Measurements from ENCODE around the gene TMX4.
"Not testable (repeated sequence)": the region's sequence is repeated elsewhere in the genome, so short reads cannot be mapped to it uniquely, and the experiment has no call there.

TMX4 gene, protein sequence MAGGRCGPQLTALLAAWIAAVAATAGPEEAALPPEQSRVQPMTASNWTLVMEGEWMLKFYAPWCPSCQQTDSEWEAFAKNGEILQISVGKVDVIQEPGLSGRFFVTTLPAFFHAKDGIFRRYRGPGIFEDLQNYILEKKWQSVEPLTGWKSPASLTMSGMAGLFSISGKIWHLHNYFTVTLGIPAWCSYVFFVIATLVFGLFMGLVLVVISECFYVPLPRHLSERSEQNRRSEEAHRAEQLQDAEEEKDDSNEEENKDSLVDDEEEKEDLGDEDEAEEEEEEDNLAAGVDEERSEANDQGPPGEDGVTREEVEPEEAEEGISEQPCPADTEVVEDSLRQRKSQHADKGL

DNA sequence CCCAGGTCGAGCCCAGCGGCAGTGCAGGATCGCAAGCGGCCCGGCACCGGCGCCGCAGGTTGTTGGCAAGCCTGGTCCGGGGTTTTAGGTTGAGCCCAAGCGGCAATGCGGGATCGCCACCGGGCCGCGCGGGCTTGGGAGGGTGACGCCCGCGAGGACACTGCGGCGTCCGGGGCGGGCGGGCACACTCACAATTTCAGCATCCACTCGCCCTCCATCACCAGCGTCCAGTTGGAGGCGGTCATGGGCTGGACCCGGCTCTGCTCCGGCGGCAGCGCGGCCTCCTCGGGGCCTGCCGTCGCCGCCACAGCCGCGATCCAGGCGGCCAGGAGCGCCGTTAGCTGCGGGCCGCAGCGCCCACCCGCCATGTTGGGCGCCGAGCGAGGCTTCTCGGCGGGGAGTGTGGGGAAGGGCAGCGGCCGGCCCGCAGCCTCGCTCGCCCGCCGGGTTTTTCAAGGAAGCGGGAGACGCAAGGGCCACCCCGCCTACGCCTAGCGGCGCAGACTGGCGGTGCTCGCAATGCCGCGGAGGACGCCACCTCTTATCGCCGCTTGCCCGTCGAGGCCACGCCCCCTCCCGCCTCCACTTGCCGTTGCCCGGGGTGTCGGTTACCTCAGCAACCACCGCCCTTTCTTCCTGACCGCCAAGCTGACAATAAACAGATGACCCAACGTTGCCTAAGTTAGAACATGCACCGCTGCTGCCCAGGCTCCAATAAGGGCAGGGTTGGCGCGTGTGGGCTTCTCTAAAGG lies at the start of gene TMX4:
Gene TMX4 (minus strand): TSS at position 516 of the 752 bp plus-strand sequence. CDS start 148 bp downstream, at position 368.
- peak; percentile 75 to 91 (median 82) for DNase-seq (ENCODE audit: low read depth in 3 of 3)

DNA sequence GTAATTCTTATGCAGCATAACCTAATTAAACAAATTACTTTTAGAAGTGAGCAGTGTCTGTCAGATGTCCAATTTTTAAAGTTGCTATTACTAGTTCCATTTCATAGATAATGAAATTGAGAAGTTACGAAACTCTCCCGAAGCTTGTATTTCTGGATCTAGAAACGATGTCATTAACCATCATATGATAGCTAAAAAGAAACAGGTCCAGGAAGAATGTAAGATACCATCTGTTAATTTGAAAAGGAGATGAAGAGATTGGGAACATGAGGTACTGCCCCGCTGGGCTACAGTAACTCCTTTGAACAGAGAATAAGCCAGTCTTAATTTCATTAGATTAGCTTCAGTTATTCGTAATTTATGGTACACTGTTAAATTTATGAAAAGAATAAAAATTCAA lies 47.5 kb upstream of the TMX4 start:
- no peak for DNase-seq (ENCODE audit: low read depth in 3 of 3)

DNA sequence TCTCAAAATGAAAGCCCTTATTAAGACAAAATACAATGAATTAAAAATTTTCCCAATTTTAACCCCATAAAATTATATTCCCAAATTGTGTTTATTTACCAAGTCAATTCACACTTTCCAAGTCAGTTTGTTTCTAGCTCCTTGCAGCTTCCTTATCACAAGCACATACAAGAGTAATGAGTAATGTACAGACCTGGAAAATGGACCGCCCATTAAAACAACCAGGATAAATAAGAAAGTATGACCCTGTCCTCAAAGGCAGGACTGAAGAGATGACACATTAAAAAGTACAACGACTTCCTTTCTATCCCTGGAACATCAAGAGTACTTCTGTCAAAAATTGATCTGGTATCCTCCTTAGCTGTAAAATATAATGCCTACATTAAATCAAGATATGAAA lies 47.1 kb upstream of the TMX4 start:
- DNase-seq (ENCODE audit: low read depth in 3 of 3) = no peak

DNA sequence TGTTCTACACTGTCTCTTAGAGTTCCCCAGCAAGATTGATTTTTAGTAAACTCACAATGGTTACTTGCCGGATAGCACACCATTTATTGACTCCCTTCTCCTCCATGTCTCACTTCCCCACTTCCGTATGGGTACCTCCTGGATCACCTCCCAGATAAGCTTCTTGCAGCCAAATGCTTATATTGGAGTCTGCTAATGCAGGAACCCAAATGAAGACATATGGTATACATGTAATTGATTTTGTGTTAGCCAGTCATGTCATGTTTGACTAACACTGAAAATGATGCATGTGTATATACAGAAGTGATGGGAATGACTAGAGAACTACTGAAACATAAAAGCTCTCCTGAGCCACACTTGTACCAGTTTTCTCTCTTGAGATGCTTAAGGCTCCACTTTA lies 46.1 kb upstream of the TMX4 start:
- DNase-seq (ENCODE audit: low read depth in 3 of 3) = no peak

DNA sequence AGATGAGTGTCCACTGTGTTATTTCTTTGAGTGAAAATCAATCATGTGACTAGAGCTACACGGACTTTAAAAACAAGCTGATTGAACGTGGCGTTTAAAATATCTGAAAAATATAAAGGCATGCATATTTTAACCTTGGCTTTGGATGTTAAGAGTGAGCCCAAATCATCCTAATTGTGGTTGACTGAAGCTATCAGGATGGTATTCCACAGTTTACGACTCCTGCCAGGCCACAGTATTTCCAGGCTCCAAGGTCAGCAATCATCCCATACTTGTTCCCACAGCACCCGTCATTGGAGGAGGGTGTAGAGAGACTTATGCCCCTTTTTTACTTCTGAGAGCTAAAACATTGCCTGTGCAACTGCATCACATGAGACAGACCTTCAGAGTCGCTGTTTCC lies 43.2 kb upstream of the TMX4 start:
- DNase-seq (ENCODE audit: low read depth in 3 of 3) = no peak

DNA sequence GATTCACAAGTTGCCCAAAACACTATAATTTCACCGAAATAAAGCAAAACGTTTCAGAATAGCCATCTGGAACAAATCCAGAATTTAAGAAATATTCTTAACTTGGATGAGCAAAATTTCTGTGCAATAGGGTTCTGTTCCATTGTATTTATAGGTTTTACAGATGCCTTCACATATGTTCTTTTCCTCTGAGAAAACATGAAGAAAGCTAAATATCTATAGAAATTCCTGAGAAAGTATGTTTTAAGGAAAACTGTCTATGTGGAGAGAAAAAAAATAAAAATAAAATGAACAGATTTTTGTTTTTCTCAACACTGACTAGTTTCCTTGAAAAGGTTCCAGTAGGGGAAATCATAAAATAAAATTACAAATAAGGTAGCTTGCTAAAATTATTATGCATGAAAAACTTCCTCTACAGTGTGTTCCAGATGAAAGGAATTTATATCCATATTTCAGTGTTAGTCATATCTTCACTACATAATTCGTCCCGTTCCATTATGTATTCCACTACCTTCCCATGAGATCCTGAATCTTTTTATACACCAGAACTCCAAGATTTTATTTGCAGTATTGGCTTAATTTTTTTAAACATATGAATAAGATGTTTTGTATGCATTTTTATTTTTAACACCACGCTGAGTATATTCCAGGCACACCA lies 42.4 kb upstream of the TMX4 start:
- DNase-seq (ENCODE audit: low read depth in 3 of 3) = no peak

DNA sequence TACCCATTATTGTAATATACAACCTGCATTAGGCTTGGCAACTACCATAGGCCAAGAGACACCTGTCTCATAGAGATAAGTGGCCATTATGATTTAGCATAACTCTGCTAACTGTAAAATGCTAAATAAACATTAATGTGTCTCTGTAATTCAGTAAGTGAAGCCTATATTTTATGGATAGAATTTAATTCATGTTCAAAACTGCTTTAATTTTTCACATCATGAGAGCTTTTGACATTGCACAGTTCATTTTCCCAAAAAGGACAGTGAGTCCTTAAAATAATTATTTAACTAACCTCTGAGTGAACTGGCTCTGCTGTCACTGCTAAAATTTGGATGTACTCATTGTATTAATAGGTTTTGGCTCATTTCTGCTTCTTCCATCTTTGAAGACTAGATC lies 41.4 kb upstream of the TMX4 start:
- no peak for DNase-seq (ENCODE audit: low read depth in 3 of 3)

DNA sequence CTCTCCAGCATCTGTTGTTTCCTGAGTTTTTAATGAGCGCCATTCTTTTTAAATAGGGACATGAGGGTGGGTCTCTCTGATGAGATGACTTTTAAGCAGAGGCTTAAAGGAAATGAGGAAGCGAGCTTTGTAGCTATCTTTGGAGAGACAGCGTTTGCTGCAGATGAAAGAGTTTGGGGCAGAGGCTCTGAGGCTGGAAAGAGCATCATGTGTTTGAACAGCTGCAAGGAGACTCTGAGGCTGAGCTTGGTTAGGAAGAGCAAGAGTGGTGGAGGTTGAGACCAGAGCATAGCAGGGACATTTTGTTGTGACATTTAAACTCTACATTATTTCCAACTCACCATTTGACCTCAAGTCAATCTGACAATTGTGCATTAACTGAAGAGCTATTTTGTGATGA lies 38.3 kb upstream of the TMX4 start:
- DNase-seq (ENCODE audit: low read depth in 3 of 3) = no peak

DNA sequence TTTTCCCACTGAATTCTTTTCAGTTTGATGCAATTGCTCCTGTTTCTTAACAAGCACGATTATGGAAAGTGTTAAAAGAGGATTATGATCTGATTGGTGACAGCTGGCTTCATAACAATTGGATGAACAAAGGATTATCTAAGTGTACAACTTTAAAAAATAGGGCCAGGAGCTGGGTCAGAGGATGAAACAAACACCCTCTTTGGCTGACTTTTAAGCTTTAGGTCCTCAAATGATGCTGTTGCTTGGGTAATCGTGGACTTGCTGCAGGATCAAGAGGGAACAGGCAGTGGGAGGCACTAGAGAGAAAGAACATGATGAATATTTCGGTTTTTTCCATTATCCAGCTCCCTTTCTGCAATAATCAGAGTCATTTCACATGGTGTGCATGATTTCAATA lies 35.5 kb upstream of the TMX4 start:
- no peak for DNase-seq (ENCODE audit: low read depth in 3 of 3)

DNA sequence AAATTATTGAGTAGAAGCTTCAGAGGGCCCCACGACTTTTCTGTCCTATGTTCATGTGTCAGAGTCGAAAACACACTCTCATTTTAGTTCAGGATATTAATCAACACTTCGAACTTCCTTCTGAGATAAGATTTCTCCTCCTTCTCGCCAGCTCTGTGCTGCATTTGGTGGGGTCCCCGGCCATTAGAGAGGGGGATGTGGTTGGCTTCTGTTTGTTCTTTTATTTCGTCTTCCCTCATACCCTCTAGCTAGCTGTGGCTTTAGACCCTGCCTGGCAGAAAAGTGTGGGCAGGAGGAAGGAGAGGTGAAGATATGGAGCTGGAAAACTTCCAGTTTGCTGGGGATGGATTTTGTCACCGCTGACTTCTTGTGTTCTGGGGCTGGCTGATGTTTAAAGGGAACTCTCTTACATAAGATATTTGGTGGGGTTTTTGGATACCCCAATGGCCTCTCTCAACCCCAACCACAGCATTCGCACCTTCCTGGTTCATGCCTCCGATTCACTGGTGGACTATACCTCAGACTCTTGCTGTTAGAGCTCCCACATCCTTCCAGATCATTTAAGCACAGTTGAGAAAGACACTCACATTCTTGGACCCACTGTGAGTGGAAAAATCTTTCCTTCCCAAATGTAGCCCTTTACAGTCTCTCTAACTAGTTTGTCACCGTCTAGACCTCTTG lies 30.7 kb upstream of the TMX4 start:
- DNase-seq (ENCODE audit: low read depth in 3 of 3) = no peak

DNA sequence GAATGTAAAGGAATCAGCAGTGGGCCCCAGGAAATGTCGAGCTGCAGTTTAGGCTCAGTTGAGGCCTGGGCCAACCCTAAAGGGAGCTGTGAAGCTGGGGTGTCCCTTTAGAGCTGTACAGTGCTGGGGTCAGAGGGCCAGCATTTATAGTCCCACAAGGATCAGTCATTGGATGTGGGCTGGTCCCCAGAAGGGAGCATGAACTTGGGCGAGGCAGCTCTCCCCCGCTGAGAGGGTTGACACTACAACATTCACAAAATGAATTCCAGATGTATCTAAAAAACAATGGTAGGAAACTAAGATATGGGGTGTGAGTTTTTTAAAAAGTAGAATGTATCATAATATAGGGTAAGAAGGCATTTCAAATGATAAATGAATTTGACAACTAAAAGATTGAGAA lies 29.7 kb upstream of the TMX4 start:
- no peak for DNase-seq (ENCODE audit: low read depth in 3 of 3)

DNA sequence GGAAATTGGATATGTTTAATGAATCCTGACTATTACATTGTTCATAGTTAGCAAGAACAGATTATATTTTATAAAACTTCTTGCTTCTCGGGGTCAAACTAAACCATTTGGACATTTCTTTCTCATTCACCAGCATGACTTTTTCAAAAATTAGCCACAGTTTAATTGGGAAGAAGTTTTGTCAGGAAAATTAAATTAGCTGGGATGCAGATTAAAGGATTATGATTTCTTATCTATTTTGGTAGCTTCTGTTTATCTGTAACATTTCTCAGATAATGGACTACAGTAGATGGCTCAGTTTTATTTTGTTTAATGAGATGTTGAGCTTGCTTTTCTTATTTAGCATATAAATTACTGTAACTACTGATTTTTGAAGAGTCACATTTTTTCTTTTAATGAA lies 26.4 kb upstream of the TMX4 start:
- DNase-seq (ENCODE audit: low read depth in 3 of 3) = no peak

DNA sequence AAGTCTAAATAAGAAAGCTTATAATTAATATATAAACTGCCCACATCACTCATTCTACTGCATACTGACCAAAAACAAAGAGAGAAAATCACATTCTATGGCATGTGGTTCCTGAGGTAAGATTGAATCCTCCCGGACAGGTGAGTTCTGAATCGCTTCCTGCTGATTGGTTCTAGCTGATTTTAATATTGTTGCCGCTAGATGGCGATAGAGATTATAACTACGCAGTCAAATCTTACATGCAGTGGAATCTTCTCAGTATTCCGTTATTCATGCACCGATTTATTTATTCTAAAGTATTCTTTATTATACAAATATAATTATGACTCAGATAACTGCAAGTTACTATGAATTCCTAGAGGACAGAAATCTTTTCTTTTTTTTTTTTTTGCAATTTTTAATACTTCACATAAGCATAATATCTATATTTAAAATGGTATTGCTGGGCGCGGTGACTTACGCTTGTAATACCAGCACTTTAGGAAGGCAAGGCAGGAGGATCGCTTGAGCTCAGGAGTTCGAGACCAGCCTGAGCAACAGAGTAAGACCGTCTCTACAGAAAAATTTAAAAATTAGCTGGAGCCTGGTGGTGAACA lies 24.2 kb upstream of the TMX4 start:
- peak in 1 of 3 experiments; percentile 24 for DNase-seq (ENCODE audit: low read depth in 3 of 3)

DNA sequence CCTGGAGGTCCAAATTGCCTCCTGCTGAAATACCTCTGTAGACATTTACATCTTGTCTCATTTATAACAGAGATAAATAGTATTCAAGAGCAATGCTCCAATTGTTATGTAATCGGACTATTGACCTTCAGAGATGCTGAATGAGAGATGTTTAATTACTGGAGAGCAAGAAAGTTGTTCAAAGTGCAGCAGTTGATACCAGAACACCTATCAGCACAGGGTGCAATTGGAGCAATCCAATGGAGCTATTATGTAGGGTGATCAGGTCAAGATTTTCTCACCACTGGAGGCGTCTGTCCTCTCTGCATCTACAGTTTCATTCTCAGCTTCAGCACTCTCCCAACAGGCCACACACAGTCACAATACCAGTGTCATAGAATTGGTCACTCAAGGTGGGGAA lies 19.5 kb upstream of the TMX4 start:
- no peak for DNase-seq (ENCODE audit: low read depth in 3 of 3)

DNA sequence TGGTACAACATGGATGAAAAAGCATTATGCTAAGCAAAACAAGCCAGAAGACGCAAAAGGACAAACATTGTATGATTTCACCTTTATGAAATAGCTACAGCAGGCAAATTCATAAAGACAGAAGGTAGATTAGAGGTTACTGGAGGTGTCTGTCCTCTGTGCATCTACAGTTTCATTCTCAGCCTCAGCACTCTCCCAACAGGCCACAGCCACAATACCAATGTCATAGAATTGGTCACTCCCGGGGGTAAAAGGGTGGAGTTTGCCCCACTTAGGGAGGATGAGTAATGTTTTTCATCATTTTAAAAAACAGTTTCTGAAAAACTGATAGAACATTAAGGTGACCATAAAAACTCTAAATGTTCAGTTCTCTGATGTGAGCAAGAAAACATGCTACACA lies 17.2 kb upstream of the TMX4 start:
- DNase-seq (ENCODE audit: low read depth in 3 of 3) = no peak

DNA sequence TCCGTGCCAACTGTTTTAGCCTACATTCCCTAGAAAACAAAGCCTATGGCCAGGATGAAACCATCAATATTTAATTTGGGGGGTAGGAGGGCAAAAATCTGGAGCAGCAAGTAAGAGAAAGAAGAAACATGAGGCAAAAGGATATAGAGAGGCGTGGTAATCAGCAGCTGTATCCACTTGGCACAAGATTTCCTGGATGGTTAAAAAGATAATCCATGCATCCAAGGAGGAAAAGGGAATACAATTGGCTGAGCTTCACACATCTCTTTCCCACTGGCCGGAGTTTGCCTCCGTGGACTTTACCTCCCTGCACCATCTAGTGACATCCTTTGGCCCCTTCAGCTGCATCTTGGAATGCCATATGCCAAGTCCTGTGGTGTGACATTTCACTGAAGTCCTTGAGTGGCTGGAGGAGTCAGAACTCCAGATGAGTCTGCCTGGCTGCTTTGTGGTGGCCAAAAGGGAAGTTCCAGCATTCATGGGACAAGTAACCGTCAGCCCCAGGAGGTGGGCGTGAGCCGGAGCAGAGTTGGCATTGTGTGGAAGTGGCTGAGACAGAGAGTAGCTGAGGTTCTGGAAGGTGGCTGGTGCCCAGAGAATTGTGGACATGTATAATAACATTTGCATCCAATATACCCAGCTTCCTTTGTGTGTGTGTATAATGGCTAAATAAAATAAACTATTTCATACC lies 13.7 kb upstream of the TMX4 start:
- no peak for DNase-seq (ENCODE audit: low read depth in 3 of 3)

DNA sequence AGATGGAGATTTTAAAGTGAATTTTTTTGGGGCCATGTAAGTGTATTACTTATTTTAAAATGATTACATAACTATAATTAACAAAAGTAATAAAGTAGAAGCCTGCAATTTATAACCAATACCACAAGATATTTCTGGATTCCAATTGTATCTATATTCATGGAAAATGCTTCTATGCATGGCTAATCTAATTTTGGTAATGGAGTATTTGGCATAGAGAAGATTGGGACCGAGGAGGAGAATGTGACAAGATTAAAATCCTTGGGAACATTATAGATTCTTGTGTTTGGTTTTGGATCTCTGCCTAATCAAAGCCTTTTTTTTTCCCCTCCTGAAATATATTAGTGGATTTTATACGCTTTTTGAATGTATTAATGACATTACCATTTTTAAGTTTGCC lies 12.9 kb upstream of the TMX4 start:
- DNase-seq (ENCODE audit: low read depth in 3 of 3) = no peak

DNA sequence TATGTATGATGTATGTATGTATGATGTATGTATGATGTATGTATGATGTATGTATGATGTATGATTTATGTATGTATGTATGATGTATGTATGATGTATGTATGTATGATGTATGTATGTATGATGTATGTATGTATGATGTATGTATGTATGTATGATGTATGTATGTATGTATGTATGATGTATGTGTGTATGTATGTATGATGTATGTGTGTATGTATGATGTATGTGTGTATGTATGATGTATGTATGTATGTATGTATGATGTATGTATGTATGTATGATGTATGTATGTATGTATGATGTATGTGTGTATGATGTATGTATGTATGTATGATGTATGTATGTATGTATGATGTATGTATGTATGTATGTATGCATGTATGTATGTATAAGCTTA lies 12.0 kb upstream of the TMX4 start:
- not testable (repeated sequence) for DNase-seq (ENCODE audit: low read depth in 3 of 3)

DNA sequence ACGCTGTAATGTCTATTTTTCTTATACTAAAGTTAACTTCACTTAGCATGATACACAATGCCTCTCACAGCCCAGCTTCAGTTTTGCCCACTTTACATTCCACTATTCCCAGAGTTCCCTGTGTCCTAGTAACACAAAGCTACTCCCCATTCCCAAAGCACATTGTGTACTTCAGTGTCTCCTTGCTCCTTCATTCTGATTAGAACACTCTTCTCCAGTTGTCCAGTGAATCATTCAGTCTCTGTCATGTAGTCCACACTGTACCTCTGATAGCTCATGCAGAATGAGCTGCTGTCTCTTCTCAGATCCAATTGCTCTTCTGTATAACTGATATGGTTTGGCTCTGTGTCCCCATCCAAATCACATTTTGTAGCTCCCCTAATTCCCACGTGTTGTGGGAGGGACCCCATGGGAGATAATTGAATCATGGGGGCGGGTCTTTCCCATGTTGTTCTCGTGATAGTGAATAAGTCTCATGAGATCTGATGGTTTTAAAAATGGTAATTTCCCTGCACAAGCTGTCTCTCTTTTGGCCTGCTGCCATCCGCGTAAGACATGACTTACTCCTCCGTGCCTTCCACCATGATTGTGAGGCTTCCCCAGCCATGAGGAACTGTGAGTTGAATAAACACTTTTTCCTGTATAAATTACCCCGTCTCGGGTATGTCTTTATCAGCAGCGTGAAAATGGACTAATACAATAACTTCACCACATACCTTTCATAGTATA lies 2.1 kb upstream of the TMX4 start:
- no peak for DNase-seq (ENCODE audit: low read depth in 3 of 3)

DNA sequence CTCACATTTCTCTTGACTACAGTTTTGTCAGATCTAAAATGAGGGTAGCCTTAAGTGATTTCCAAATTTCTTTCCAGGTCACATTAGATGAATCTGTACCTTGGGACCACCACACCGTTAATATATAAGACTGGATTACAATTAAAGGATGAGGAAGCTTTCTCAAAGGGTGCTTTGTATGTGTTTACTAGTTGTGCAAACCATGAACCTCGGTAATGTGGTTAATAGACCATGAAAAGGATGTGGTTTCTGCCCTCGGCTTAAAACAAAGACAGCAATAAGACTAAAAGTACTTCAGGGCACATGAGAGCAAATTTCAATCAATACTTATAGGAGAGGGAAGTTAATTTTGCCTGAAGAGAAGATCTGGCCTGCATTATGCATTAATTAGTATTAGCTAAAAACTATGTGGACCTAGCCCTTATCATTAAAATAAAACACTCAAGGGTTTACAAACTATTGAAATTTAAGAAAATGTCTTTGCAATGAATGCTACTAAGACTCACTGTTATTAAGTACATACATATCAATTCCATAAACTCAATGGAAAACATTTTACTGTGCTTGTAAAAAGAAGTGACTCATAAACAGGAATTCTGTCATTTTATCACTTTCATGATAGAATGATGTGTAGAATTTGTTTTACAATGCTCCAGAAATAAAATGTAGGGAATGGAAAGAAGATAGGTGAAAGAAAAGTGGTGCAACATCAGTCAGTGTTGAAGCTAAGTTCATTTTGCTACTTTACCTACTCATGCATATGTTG lies 936 bp upstream of the TMX4 start:
- DNase-seq (ENCODE audit: low read depth in 3 of 3) = no peak
